ENCODE results near the gene MARCHF10. TPM values are rescaled to one million over a fixed set of nuclear protein-coding genes. Genes with fewer than 3 reads are reported as not detected.
A peak's percentile ranks its signal among the peaks of the same experiment; 100 is the strongest.

Gene MARCHF10
- total and polyA plus RNA-seq, 9 of the 15 experiments (the other 6 are each of a cell fraction or from before 2014, with no cell fraction given): not detected

GRCh38 chr17:62708587-62708986, 99.5 kb downstream of the MARCHF10 start:
- ATAC-seq: no peak
- Histone ChIP-seq H3K9ac (ENCODE audit: insufficient read depth in 1 of 2, low read depth in 2 of 2, low read length in 2 of 2) (no peak overlapping the region), H3K9me3 (replicated peaks; ENCODE audit: control insufficient read depth, insufficient read depth, low read depth, low read length) (peaks cover 6% of the 10 kb centered on the region; the same call in 1 of the 2 replicates), H3K27me3 (ENCODE audit: control insufficient read depth in 2 of 2, insufficient read depth in 2 of 2, low read length in 2 of 2) (peaks cover 25 to 66% of the 10 kb centered on the region in 2 experiments), H2AFZ (ENCODE audit: low read depth, low read length) (no peak overlapping the region), H3K4me1 (replicated peaks in 1 of 2; ENCODE audit: control insufficient read depth in 2 of 2, insufficient read depth in 2 of 2, low read length in 2 of 2) (peaks cover 4 to 11% of the 10 kb centered on the region in 2 experiments; a peak in 4 of 5 replicates), H3K9me1 (ENCODE audit: control insufficient read depth, insufficient read depth, low read length) (no peaks in the 10 kb centered on the region), H3K79me2 (ENCODE audit: control insufficient read depth, insufficient read depth, low read length) (no peaks in the 10 kb centered on the region), H3K4me2 (ENCODE audit: insufficient read depth, low read length) (no peak overlapping the region), H3K36me3 (ENCODE audit: control insufficient read depth, insufficient read depth, low read length) (no peaks in the 10 kb centered on the region), H3K4me3 (no peak overlapping the region), H3K27ac (ENCODE audit: extremely low read depth, low read depth, low read length) (no peak overlapping the region), H4K20me1 (replicated peaks; ENCODE audit: control insufficient read depth, insufficient read depth, low read length) (no peaks in the 10 kb centered on the region)
- DNase-seq (ENCODE audit: extremely low read depth in 1 of 4, low spot score in 3 of 4): no peak
- FAIRE-seq: no peak
- CTCF ChIA-PET (ENCODE audit: low intra/inter-chr PET ratio): no interaction called here
- BruUV-seq (replicated peaks): no TSS peak
- POLR2A ChIA-PET: no interaction called here
- in situ Hi-C loops (cut with MboI): loop anchor here (25.0 kb wide), 1 partner anchor 254 kb away; the partner anchor contains the start of gene TANC2
- TF ChIP-seq CBX3 (IDR thresholded peaks at IDR 0.05; ENCODE audit: borderline replicate concordance in 1 of 2, low read length in 2 of 2): peak in 1 of 2 experiments; percentile 96; a peak in 2 of 3 replicates
- peak; percentile 90 for TF ChIP-seq CBX5 (IDR thresholded peaks at IDR 0.05; ENCODE audit: borderline replicate concordance, low read depth)
- peak; percentile 88 for TF ChIP-seq TRIM28 (IDR thresholded peaks at IDR 0.05)
- peak in 1 of 2 experiments; percentile 40; a peak in 1 of 4 replicates for TF ChIP-seq TRIM24 (IDR thresholded peaks at IDR 0.05)
- peak; percentile 55 for TF ChIP-seq ZNF280A (IDR thresholded peaks at IDR 0.05; ENCODE audit: low read depth, partially characterized antibody)
- TF ChIP-seq MGA (IDR thresholded peaks at IDR 0.05): no peak
- no peak for TF ChIP-seq RB1 (IDR thresholded peaks at IDR 0.05; ENCODE audit: low read depth)
- peak; percentile 49; the same call in 1 of the 2 replicates for TF ChIP-seq CBX1 (IDR thresholded peaks at IDR 0.05; ENCODE audit: low read depth)
- intact Hi-C loops (cut with micrococcal nuclease): no loop called here
- 0% methylated on average over 2 of the region's 2 CpGs for WGBS (ENCODE audit: insufficient coverage, low coverage, missing lambda C conversion rate)

Data from K562 (cell line).